ENCODE data around the gene HS1BP3.

Gene HS1BP3

DNA sequence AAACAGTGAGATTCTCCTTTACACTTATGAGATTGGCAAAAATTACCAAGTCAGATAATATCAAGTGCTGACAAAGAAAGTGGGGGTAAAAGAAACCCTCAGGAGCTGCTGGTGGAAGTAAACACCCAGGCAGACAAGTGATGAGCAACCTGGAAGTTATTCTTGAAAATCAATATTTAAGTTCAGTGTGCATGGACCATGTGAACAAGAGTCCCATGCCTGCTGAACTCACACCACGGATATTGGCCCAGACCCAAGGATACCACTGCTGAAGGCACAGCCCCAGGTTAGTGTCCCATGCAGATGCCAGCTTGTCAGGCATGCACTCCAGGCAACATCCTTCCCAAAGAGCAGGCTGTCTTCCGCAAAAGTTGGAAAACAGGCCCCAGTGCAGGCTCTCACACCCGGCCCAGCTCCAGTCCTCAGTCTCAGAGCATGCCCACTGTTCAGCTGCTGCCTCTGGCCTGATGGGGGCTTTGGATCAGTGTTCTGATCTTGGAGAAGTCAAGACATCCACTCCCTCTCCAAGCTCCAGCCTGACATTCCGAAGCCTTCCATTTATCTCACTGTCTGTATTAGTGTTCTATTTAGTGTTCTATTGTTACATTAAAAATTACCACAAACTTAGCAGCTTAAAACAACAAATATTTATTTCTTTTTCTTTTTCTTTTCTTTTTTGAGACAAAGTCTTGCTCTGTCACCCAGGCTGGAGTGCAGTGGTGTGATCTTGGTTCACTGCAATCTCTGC lies 70.0 kb downstream of the HS1BP3 start:
- no peak for DNase-seq

DNA sequence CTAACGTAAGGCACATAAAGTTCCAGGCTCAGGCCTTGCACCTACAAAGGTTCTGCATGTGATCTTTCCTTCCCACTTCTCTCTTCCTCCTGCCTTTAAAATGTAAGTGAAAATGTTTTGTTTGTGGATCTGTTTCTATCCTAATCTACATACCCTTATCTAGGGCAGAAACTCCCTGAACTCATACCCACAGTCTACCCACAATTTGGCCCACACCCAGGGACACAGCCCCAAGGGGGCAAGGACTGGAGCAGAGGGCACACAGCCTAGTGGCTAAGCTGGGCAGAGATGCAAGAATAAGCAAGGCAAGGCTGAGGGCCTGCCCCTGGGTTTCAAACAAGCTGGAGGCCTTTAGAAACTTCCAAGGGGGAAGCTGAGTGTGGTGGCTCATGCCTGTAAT lies 71.0 kb downstream of the HS1BP3 start:
- no peak for DNase-seq

DNA sequence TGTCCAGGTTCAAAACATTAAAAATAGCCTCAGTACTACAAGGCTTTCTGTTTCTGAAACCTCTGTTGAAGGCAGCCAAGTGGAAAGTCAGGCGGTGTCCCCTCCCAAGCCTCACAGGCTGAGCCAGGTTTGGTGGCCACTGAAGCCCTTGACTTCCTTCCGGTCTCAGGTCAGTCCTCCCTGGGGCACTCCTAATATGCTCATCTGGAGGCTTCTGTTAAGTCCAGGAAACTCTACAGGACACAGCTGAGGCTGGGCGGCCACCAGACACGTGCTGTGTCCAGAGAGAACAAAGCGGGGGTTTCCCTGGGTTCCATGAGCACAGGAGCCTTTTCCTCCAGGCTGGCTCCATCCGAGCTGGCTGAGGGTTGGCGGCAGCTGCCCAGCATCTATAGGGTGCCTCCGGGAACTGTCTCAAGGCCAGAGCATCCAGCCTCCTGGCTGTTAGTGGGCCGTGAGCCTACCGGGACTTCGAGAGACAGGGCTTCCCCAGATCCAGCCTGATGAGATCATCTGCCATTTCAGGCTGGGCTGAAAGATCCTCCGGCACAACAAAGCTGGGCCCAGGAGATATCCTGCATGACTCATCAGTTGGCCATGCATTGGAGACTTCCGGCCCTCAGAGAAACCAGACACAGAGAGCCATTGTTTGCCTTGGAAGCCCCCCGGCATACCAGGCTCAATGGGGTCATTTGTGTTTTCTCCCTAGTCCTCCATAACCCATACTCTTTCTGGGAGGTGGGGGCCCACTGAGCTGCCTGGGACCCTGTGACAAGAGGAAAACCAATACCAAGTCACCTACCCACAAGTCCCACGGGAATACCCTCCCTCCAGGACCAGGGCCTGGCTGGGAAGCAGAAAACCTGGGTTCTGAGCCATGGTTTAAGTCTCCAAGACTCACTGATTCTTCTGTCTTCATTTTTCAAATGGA lies 71.7 kb downstream of the HS1BP3 start:
- DNase-seq: peak; percentile 88

DNA sequence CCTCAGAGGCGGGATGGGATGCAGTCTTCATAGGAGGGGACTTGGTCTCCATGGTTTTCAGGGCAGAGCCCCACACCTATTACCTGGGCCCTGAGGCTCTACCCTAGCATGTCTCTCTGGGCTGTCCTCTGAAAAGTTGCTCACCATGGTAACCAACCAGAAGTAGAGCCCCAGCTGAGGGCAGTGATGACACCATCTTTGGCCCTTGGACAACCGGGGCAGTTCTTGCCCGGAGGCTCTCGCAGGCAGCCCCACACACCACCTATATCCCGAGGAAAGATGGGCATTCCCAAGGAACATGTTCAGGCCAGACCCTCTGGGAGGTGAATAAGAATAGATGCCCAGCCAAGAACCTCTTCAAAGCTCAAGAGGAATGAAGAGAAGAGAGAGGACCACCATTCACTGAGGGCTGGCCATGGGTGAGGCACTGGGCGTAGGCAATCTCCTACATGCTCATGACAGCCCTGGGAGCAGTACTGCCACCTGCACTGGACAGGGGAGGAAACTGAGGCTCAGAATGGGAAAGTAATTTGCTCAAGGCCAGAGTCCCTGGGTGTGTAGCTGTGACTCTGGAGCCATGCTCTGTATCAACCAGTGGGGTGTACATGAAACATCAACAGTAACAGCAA lies 72.5 kb downstream of the HS1BP3 start:
- DNase-seq: no peak

DNA sequence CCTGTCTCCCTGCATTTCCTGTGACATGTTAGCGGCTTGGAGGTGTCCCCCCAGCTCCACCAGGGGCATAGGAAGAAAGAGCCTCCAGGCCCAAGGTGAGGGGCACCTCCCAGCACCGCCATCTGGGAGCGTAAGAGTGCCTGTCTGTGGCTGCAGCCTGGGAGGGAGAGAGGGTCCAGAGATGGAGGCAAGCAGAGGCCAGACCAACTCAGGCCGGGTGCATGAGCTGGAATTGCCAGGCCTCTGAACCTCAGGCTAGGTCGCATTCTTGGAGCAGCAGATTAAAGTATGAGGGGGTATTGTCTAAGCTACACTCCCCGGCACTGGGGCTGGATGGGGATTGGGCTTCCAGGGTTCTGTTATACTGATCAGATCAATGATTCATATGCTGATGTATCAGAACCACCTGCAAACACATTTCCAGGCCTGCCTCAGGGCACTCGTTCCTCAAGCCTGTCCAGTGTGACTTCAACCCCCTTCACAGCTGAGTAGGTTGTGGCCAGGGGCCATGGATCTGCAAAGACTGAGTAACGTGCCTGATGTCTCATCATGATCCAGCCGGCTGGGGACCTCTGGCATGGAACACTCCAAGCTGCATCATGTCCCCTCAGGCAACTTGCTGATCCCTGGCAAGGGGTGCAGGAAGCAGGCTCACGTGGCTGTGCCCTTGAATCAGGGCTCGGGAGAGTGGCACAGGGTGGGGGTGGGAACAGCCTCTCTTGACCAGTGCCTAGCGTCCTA lies 73.2 kb downstream of the HS1BP3 start:
- DNase-seq: no peak

DNA sequence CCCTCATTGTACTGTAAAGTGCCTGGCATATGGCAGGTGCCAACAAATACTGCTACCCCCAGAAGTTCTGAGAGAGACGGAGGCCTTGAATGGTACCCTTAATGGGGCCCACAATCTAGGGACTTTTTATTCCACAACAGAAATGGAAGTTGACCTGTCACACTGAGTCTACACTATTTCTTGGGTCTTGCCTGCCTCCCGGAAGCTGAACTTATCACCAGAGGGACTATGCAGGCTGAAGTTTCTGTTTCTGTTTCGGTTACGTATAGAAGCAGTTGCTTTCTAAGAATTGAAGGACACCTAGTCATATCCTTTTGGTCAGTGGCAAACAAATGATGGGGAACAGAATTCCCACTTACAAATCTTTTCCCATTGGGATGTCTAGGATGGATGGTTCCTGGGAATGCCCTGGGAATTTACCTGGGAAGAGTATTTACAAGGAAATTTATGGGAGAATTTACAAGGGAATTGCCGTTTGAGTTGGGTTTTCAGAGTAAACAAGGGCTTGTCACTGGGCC lies 74.2 kb downstream of the HS1BP3 start:
- DNase-seq: no peak

DNA sequence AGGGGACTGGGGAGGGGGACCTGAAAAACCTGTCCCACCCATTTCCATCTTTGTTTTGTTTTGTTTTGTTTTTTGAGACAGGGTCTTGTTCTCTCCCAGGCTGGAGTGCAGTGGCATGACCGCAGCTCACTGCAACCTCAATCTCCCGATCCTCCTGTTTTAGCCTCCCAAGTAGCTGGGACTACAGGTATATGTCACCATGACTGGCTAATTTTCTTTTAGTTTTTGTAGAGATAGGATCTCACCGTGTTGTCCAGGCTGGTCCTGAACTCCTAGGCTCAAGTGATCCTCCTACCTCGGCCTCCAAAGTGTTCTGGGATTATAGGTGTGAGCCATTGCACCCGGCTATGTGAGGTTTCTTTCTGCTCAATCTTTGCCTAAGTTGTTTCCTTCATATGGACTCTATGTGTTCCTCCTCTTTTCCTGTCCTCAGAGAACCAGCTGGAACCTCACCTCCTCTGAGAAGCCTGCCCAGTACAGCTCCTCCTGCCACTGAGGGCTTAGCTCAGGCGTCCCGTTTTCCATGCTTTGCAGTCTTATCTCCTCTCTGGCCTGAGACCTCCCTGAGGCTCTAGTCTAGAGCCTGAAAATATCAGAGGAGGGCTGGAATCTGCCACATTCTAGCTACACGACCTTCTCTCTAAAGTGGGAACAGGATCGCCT lies 74.8 kb downstream of the HS1BP3 start:
- no peak for DNase-seq

DNA sequence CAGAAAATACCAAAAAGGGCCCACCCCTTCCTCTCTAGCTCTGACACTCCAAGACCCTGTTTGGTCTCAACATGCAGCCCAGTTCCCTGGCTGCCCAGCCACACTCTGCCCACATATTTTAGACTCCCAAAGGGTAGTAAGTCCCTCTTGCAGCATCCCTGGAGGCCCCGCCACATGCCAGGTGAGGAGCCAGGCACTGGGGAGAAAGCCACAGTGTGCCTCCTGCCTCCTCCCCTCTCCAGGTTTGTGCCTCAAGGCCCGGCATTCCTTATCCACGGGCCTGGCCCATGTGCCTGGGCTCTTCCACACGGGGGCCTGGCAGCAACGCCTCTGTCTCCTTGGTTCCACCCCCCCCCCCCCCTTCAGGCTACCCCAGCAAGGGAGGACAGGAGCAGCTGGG lies 75.5 kb downstream of the HS1BP3 start:
- DNase-seq: no peak

DNA sequence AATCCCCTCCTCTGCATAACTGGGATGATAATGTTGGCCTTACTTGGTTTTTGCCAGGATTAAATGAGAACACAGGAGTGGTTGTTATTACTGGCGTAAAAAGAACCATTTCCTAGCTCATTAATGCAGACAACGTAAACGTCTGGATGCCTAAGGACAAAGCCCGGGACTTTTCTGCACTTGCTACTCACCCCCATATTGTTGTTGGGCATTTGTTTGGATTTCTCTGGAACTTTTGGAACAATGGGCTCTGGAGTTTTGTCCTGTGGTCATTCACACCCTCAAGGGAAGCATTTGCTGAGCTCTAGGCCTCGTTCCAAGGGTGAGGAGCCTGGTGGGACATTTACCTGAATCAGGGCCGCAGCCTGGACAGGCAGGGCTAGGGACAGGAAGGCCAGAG lies 76.0 kb downstream of the HS1BP3 start:
- DNase-seq: no peak

DNA sequence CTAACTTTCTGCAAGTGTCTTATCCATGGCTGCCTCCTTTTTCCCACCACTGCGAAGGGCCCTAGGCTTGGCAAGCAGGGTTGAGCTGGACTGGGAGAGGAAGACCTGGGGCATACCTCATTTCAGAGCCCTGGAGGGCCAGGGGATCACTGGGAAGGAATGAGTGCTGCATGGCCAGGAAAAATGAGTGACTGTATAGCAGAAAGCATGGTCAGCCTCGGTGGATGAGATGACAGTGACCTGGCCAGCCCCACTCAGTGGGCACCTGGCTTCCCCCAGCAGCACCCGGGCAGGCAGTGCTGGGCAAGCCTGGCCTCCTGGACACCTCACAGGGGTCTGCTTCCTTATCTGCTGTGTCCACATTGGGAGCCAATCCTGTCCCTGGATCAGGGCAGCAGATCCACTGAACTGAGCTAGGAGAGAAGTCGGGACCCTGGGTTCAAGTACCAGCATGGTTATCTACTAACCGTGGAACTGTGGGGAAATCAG lies 76.4 kb downstream of the HS1BP3 start:
- no peak for DNase-seq

DNA sequence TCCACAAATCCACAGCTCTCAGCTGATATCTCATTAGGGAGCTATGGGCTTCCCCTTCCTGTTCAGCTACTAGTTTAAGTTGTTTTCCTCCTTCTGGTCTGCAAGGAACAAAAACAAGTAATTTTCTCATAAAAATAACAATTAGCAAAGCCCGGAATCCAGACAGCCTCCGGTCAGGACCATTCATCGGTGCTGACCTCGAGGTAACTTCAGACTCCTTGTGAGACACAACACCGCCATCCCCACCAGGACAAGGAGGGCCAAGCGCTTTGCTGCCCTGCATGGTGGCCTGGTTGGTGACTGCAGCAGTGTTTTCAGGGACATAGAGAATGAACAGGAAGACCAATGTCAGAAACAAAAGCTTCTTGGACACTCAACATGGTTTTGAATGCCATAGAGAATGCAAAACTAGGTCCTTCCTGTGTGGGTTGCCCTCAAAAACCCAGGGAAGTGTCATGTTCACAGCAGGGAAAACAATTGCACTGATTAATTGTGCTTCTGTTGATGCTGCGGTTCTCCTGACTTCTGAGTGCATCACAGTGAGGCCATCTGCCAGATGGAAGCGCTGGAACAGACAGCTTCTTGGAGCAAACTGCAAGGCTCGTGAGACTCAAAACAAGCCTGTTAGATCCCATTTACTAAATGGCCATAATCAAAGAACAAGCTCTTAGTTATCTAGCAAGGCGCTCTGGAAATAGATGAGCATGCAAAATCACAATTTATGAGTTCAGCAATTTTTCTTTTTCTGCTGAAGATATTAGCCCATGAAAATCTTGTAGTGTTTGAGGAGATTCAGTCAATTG lies 77.1 kb downstream of the HS1BP3 start:
- DNase-seq: no peak

DNA sequence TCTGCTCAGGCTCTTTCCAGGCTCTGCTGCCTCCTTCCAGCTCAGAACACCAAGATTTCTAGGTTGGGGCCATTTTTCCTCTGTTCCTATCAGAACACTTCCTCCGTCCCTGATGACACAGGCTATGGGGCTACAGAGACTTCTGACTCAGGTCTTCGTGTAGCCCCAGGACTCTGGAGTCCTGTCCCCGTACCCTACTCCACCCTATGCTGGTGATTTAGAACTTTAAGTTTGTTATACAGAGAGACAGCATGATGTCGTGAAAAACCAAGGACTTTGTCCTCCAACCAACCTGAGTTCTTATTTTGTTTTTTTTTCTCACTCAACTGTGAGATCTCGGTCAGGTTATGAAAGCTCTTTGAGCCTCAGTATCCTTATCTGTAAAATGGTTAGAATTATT lies 78.7 kb downstream of the HS1BP3 start:
- DNase-seq: no peak

DNA sequence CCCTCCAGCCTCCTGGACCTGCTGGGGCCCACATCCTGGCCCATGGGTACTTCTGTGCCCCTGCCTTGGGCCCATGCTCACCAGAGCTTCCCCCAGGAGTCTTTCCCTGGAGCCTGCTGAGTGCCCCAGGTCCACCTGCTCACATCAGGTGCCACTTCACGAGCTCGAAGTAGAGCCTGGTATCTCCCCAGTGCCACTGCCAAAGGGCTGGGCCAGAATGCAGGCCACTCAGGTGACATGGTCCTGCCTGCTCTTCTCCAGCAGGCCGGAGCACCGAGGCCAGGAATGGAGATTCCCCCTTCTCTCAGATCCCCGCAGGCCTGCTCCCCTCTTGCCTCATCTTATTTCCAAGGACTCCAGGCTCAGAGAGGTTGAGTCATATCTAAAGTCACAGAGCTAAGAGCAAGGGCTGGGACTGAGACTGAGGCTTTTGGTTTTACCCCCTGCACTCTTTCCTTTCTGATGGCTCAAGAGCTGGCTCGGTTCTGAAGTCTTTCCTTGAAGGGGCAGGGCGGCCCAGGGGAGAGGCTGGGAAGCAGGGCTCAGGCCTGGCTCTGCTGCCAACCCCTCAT lies 79.2 kb downstream of the HS1BP3 start:
- no peak for DNase-seq

DNA sequence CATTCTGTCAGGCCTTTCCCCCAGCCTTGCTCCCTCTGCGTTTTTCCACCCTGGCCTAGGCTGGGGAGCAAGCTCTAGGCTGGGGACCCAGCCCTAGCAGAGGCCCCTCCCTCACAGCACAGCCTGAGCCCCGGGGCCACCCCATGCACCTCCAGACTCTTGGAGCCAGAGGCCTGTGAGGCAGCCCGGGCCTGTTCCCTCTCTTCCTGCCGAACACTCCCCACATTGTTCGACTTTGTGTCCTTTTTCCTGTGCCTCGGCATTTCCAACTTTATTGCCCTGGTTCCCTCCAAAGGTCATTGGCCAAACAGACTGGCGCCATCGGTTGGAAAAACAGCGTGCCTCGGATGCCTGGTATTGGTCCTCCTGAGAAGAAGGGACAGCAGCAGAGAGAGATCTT lies 79.7 kb downstream of the HS1BP3 start:
- no peak for DNase-seq

DNA sequence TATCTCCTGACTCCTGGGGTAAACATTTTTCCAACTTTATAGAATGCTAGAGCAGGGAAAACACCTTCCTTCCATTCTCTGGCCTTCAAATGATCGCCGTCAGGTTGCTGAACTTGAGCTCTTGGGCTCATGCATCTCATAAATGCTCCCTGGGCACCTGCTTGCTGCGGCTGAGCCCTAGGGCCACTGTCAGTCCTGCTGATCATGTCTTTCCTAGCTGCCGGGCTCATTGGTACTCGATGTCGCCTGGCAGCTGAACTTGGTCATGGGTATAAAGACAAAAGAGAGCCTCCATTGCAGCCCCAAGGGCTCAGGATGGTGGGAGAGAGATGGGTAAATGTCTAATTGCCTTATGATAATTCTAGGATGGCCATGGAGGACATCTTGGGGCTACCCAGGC lies 80.6 kb downstream of the HS1BP3 start:
- DNase-seq: no peak

DNA sequence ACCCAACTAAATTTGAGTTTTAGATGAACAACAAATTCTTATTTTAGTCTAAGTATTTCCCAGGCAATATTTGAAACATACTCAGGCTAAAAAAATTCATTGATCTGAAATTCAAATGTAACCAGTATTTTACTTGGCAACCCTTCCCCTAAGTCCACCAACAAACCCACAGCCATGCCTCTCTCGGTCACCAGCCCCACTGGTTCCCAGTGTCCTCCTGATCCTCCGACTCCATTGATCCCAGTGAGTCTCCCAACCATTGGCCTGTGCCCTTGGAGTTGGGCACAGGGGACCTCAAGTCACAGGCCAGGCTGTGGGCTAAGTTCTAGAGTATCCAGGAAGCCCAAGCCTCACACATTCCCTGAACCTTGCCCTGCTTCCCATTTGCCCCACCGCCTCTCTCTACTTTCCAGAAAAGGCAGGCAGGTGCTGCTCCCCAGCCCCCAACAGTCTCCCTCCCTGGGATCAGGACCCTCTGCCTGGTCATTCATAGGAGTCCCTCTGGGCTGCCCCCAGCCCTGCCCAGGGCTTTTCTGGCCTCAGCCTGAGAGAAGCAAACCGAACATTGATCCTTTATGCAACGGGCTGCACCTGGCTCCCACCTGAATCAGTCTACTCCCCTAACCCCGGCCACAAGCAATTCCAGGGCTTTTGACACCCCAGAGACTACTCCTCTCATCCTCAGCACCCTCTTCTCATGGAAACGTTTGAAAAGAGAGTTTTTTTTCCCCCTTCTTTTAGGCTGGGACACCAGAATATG lies 81.3 kb downstream of the HS1BP3 start:
- no peak for DNase-seq

DNA sequence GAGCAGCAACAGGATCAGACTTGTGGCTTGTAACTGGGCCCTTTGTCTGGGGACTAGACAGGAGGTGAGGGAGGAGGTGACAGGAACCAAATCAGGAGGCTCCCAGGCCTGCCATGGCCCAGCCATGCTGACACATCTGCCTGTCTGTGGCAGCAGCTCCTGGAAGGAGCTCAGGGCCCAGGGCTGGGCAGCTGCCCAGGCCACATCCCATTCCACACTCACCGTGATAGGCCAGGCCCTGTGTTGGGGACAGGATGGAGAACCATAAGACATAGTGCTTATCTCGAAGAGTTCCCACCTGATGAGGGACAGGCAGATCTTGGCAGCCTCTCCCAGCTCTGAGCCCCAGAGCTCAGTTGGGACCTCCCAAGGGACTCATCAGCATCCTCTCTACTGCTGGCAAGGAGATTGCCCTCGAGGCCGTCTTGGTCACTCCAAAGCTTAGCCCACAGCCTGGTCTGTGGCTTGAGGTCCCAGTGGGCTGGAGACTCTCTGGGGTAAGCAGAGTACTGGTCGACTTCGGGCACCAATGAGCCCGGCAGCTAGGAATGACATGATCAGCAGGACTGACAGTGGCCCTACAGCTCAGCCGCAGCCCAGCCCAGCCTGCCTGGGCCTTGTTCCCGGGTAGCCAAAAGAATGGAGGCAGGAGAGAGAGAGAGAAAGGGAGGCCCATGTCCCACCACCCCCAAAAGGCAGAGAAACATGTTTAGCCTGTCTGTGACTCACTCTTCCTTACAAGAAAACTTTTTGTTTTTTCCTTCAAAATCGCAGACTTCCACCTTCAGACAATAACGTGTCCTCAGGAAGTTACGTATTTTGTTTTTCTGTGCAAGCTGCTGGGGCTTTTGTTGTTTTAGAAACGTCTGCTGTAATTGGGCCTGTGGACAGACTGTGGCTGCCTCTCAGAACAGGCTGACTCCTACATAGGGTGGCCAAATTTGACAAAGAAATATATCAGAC lies 82.1 kb downstream of the HS1BP3 start:
- DNase-seq: no peak

DNA sequence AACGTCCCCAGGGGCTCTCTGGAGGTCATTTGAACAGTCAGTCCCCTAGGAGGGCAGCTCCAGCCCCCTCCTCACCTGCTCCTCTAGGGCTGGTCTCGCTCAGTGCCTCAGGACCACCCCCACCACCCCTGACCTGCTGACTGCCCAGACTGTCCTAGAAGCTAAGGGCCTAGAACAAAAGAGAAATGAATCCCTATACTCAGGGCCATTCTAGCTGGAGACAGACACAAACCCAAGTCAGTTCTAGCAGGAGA lies 83.0 kb downstream of the HS1BP3 start:
- no peak for DNase-seq
